Stomach (tissue), 4 donors: Measurements from ENCODE around the gene LIN52.

Source experiments
- CTCF ChIP-seq, 7 experiments: fragments of 450-650 bp in 4 of 7; fragments of 200-600 bp in 3 of 7; sonication (generic) in 3 of 7; IDR thresholded peaks; one replicate each; pipeline ENCODE4 v1.5.1; 2016 to 2019; ENCODE audit warnings: antibody characterized with exemption in 7 of 7, control low read depth in 2 of 7, mild to moderate bottlenecking in 1 of 7
- EP300 ChIP-seq: sonication (generic); formaldehyde crosslinking; IDR thresholded peaks from one replicate; pipeline ENCODE4 v1.6.1; 2017; ENCODE audit warnings: antibody characterized with exemption
- POLR2AphosphoS5 ChIP-seq, 3 donors: sonication (generic); formaldehyde crosslinking; IDR thresholded peaks; one replicate each; pipeline ENCODE4 v1.6.1; 2016; ENCODE audit warnings: antibody characterized with exemption in 3 of 3

DNA sequence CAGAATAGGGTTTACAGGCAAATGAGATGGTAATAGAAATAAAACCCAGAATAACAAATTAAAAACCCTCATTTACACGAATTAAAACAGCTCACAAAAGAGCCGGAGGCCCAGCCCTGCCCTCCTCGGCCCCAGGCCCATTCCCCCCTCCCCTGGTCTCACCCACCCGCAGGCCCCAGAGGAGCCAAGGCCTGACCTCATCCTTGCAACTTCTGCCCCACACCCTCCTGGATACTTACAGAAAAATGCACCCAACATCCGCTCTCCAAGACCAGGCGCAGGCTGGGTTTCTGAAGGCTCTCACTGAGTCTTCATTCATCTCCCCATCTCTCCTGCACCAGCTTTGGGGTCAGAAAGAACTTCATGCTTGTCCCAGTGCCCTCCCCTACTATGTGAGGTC is 138.3 kb downstream of the LIN52 start:
- TF ChIP-seq CTCF (IDR thresholded peaks at IDR 0.05): no peak
- TF ChIP-seq POLR2AphosphoS5 (IDR thresholded peaks at IDR 0.05): no peak
- no peak for TF ChIP-seq EP300
